ENCODE data around the gene GTF2H3. TPM values are rescaled to one million over a fixed set of nuclear protein-coding genes. Genes with fewer than 3 reads are reported as not detected.

Gene GTF2H3
- total RNA-seq, 1 donor from 2014 or later: 20.4 TPM

- intact Hi-C loops (cut with DNase I): no loop called here
- DNase-seq (ENCODE audit: low spot score) (no peak), ATAC-seq (no peak)
Observed at GRCh38 chr12:123690191-123690840, 56.7 kb downstream of the GTF2H3 start.

DNA sequence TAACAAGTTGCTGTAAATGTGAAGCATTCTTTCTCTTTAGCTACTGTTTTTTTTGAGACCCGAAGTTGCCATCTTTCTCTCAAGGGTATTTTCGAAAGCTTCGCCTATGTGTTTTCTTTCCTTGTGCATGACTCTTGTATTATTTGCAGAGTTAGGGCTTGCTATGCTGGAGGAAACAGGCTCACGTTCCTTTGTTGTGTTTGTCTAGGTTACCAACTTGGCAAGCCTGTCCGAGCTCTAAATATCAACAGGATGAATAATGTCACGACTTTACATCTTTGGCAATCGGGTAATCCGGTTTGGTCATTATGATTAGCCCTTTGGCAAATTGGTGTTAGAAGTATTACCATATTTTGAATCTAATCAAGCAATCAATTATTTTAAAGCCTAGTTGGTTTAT lies 62.6 kb downstream of the GTF2H3 start:
- ATAC-seq (no peak), DNase-seq (ENCODE audit: low spot score) (no peak)
- intact Hi-C loops (cut with DNase I): no loop called here

GRCh38 chr12:123696646-123697045 lies 63.0 kb downstream of the GTF2H3 start:
- no peak for ATAC-seq
- intact Hi-C loops (cut with DNase I): no loop called here
- DNase-seq (ENCODE audit: low spot score): no peak

DNA sequence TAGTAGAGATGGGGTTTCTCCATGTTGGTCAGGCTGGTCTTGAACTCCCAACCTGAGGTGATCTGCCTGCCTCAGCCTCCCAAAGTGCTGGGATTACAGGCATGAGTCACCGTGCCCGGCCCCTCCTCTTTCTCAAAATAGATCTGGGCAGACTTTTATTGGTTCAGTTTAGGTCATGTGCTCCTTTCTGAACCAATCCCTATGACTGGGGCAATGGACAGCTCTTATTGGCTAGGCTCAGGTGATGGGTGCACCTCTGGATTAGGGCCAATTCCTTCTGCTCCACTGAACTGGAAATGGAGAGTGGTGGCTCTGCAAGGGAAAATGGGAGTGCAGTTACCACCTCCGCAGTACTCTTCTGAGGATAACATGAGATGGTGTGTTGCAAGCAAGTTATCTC lies 72.3 kb downstream of the GTF2H3 start:
- DNase-seq (ENCODE audit: low spot score) (no peak), ATAC-seq (no peak)
- intact Hi-C loops (cut with DNase I): no loop called here

GRCh38 chr12:123707466-123707865 lies 73.8 kb downstream of the GTF2H3 start:
- intact Hi-C loops (cut with DNase I): no loop called here
- ATAC-seq: no peak
- no peak for DNase-seq (ENCODE audit: low spot score)

Other genes with a start within 250 kb of the GTF2H3 start
- 41.5 TPM for gene KMT5A, start 249.7 kb upstream of the GTF2H3 start, total RNA-seq
- gene RILPL2, start 197.1 kb upstream of the GTF2H3 start, total RNA-seq: 5.3 TPM
- gene SNRNP35, start 175.7 kb upstream of the GTF2H3 start, total RNA-seq: 26.9 TPM
- gene RILPL1, start 100.1 kb upstream of the GTF2H3 start, total RNA-seq: 24.7 TPM
- 127 TPM for gene TMED2, start 49.3 kb upstream of the GTF2H3 start, total RNA-seq
- 22.6 TPM for gene DDX55, start 31.7 kb upstream of the GTF2H3 start, total RNA-seq
- gene EIF2B1, start 143 bp upstream of the GTF2H3 start, total RNA-seq: 37.1 TPM
- gene TCTN2, start 37.3 kb downstream of the GTF2H3 start, total RNA-seq: 14.0 TPM
- gene ATP6V0A2, start 78.5 kb downstream of the GTF2H3 start, total RNA-seq: 28.8 TPM
- gene DNAH10, start 128.5 kb downstream of the GTF2H3 start, total RNA-seq: 0.76 TPM